ENCODE data around the gene CDC42EP5. TPM values are rescaled to one million over a fixed set of nuclear protein-coding genes. Genes with fewer than 3 reads are reported as not detected.
"Not testable (repeated sequence)": the region's sequence is repeated elsewhere in the genome, so short reads cannot be mapped to it uniquely, and the experiment has no call there.

CDC42EP5 gene
- total RNA-seq, 3 donors from 2014 or later (not counting 1 experiment from before 2014, with no cell fraction given): not detected

DNA sequence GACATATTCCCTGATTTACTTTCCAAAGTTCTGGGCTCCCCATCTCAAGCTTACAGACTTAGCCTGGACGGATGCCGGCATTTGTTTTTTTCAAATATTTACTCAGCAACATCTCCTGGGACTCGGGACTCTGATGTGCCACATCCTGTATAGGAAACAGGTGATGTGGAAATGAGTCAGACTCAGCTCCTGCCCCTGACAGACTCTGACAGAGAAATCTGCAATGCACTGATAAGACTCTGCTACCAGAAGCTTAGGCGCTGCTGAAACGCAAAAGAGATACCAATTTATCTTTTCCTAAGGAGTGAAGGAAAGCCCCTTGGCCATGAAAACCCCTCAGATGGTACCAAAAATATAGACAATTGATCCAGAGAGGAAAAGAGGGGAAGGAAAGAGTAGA is 45.7 kb upstream of the CDC42EP5 start:
- Histone ChIP-seq H3K4me3 (ENCODE audit: low read length) (no peak overlapping the region), H3K4me1 (ENCODE audit: control insufficient read depth, insufficient read depth, low read length) (peaks cover 32% of the 10 kb centered on the region), H3K36me3 (ENCODE audit: control insufficient read depth, insufficient read depth, low read length) (no peaks in the 10 kb centered on the region), H3K27me3 (ENCODE audit: control insufficient read depth, insufficient read depth, low read length) (peaks cover 12% of the 10 kb centered on the region), H3K9me3 (ENCODE audit: control insufficient read depth, insufficient read depth, low read length) (no peaks in the 10 kb centered on the region), H3K27ac (ENCODE audit: low read length) (no peak overlapping the region)
- Mint-ChIP-seq H3K4me3 (peak overlapping the region; percentile 17), H3K9me3 (peaks cover 0 to 2% of the 10 kb centered on the region in 2 donors), H3K4me1 (peaks cover 43 to 46% of the 10 kb centered on the region in 2 donors), H3K27me3 (ENCODE audit: low read depth in 2 of 2) (peaks cover 46 to 73% of the 10 kb centered on the region in 2 donors), H3K36me3 (peaks cover 6% of the 10 kb centered on the region), H3K27ac (no peak overlapping the region)
- intact Hi-C loops (cut with micrococcal nuclease): loop anchor here (5.0 kb wide), 1 partner anchor 33 kb away; no protein-coding TSS in a partner anchor
- ATAC-seq (peak in 1 of 3 donors; percentile 20), DNase-seq (no peak)
- TF ChIP-seq, protein P1, sequence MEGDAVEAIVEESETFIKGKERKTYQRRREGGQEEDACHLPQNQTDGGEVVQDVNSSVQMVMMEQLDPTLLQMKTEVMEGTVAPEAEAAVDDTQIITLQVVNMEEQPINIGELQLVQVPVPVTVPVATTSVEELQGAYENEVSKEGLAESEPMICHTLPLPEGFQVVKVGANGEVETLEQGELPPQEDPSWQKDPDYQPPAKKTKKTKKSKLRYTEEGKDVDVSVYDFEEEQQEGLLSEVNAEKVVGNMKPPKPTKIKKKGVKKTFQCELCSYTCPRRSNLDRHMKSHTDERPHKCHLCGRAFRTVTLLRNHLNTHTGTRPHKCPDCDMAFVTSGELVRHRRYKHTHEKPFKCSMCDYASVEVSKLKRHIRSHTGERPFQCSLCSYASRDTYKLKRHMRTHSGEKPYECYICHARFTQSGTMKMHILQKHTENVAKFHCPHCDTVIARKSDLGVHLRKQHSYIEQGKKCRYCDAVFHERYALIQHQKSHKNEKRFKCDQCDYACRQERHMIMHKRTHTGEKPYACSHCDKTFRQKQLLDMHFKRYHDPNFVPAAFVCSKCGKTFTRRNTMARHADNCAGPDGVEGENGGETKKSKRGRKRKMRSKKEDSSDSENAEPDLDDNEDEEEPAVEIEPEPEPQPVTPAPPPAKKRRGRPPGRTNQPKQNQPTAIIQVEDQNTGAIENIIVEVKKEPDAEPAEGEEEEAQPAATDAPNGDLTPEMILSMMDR (IDR thresholded peaks at IDR 0.05): no peak
- WGBS (ENCODE audit: insufficient coverage): 2% methylated on average over 5 of the region's 5 CpGs

DNA sequence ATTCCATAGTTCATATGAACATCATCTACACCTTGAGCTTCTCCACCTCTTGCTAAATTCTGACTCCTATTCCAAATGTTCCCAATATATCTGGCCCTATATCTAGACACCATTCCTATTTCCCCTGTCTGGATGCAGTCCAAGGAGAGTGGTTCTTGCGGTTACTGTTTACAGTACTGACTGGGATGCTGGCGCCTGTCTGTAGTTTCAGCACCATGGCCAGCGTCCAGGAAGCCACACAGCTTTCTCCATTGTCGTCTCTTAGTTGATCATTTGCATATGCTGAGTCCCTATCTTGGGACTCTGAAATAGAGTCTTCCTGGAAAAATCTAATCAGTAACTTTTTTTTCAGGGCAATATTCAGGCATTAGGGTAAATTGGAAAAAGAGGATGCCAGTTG is 44.4 kb upstream of the CDC42EP5 start:
- peak; percentile 63 to 88 (median 83) for ATAC-seq
- no peak overlapping the region for H3K27ac Mint-ChIP-seq

DNA sequence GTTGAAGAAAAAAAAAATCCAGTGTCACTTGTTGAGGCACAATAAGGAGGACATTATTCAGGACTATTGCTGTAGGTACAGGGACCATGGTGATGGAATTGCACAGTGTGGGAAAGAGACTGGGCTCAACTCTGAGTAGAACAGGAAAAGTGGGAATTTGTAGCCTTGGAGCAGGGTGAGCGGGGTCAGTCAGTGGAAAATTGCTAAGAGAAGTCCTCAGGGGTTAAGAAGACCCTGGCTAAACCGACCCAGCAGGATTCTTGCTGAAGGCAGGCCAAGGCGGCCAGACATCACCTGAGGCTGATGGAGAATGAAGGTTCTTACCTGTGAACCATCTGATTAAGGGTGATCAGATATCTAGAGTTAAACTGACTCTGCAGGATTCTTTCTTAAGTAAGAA is 42.1 kb upstream of the CDC42EP5 start:
- Histone ChIP-seq H3K27ac (ENCODE audit: low read length) (no peak overlapping the region), H3K36me3 (ENCODE audit: control insufficient read depth, insufficient read depth, low read length) (no peaks in the 10 kb centered on the region), H3K9me3 (ENCODE audit: control insufficient read depth, insufficient read depth, low read length) (no peaks in the 10 kb centered on the region), H3K4me3 (ENCODE audit: low read length) (no peak overlapping the region), H3K27me3 (ENCODE audit: control insufficient read depth, insufficient read depth, low read length) (peaks cover 7% of the 10 kb centered on the region), H3K4me1 (ENCODE audit: control insufficient read depth, insufficient read depth, low read length) (no peaks in the 10 kb centered on the region)
- Mint-ChIP-seq H3K4me3 (no peak overlapping the region), H3K27ac (no peak overlapping the region), H3K4me1 (peaks cover 11 to 14% of the 10 kb centered on the region in 2 donors), H3K27me3 (ENCODE audit: low read depth in 2 of 2) (peaks cover 29 to 47% of the 10 kb centered on the region in 2 donors), H3K9me3 (peaks cover 0 to 2% of the 10 kb centered on the region in 2 donors), H3K36me3 (peaks cover 6% of the 10 kb centered on the region)
- no peak for ATAC-seq
- intact Hi-C loops (cut with micrococcal nuclease): loop anchor here (5.0 kb wide), 1 partner anchor 37 kb away; no protein-coding TSS in a partner anchor
- TF ChIP-seq, protein P1 (IDR thresholded peaks at IDR 0.05): no peak
- 74% methylated on average over 3 of the region's 3 CpGs for WGBS (ENCODE audit: insufficient coverage)
- DNase-seq: no peak

More for the DNA sequence above, 44.4 kb upstream of the CDC42EP5 start:
- TF ChIP-seq, protein P1 (IDR thresholded peaks at IDR 0.05): no peak
- WGBS (ENCODE audit: insufficient coverage): 1% methylated on average over 4 of the region's 4 CpGs
- intact Hi-C loops (cut with micrococcal nuclease): loop anchor here (5.0 kb wide), 1 partner anchor 35 kb away; no protein-coding TSS in a partner anchor
- no peak overlapping the region for H3K4me3 Mint-ChIP-seq
- peak; percentile 68 to 79 for DNase-seq
- no peak overlapping the region for H3K4me3 ChIP-seq (ENCODE audit: low read length)
- H3K27ac ChIP-seq (ENCODE audit: low read length): no peak overlapping the region
- peaks cover 12% of the 10 kb centered on the region for H3K27me3 ChIP-seq (ENCODE audit: control insufficient read depth, insufficient read depth, low read length)
- H3K4me1 Mint-ChIP-seq: peaks cover 31 to 33% of the 10 kb centered on the region in 2 donors
- H3K36me3 Mint-ChIP-seq: peaks cover 6% of the 10 kb centered on the region
- peaks cover 48 to 69% of the 10 kb centered on the region in 2 donors for H3K27me3 Mint-ChIP-seq (ENCODE audit: low read depth in 2 of 2)
- peaks cover 0 to 2% of the 10 kb centered on the region in 2 donors for H3K9me3 Mint-ChIP-seq
- no peaks in the 10 kb centered on the region for H3K36me3 ChIP-seq (ENCODE audit: control insufficient read depth, insufficient read depth, low read length)
- no peaks in the 10 kb centered on the region for H3K9me3 ChIP-seq (ENCODE audit: control insufficient read depth, insufficient read depth, low read length)
- H3K4me1 ChIP-seq (ENCODE audit: control insufficient read depth, insufficient read depth, low read length): peaks cover 19% of the 10 kb centered on the region

DNA sequence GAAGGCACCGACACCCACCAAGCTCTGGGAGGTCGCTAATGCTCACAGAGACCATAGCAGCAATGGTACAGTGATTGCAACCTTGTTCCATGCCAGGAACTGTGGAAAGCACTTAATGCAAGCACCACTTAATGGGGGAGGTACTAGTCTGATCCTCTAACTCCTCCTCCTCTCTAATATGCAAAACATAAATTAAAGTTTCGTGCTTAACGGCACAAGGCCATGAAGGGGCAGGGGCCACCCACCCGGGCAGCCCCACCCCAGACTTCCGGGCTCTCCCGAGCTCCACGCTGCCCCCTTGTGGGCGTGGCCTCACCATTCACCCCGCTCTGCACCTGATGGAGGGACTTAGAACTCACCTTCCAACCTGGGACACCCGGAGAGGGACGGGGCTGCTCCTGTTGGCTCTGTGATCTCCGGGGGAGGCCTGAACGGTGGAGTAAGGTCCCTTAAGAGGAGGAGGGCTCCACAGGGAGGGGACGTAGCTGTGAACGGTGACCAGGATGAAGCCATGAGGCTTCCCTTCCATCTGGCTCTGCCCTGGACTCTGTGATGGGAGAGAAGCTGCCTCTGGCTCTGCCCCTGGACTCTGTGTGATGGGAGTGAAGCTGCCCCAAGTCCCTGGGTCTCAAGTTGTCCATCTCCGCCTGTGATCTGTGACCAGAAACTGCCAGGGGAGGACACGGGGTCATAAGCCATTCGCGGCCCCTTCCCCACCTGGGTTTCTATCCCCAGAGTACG is 36.3 kb upstream of the CDC42EP5 start:
- intact Hi-C loops (cut with micrococcal nuclease); H3K9me3 Mint-ChIP-seq; H3K27me3 ChIP-seq (ENCODE audit: control insufficient read depth, insufficient read depth, low read length); H3K4me3 ChIP-seq (ENCODE audit: low read length); DNase-seq; H3K27ac ChIP-seq (ENCODE audit: low read length); H3K27me3 Mint-ChIP-seq (ENCODE audit: low read depth in 2 of 2); H3K36me3 ChIP-seq (ENCODE audit: control insufficient read depth, insufficient read depth, low read length); H3K36me3 Mint-ChIP-seq; H3K9me3 ChIP-seq (ENCODE audit: control insufficient read depth, insufficient read depth, low read length); H3K27ac Mint-ChIP-seq: not testable (repeated sequence)
- WGBS (ENCODE audit: insufficient coverage): 36% methylated on average over 5 of the region's 21 CpGs
- peaks cover 46% of the 10 kb centered on the region for H3K4me1 ChIP-seq (ENCODE audit: control insufficient read depth, insufficient read depth, low read length)
- Mint-ChIP-seq H3K4me3 (peak overlapping the region; percentile 65), H3K4me1 (peaks cover 42 to 45% of the 10 kb centered on the region in 2 donors)
- peak; percentile 40 to 58 (median 43) for ATAC-seq

DNA sequence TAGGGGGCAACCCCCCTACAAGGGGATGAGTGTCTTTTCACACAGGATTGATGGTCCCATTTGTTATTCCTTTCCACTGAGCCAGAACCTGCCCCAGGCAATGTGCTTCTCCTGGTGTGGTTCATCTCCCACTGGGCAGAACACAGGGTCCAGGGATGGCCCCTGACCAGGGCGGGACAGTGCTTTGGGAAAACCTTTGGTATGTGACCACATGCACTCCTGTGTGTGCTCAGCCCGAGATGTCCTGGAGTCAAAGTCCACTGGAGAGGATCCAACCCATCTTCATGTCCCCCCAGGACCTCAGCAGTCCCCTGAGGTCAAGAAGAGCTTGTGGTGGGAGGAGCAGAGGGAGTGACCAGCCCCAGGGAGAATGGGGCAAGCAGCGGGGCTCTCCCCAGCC is 35.4 kb upstream of the CDC42EP5 start:
- H3K27me3 ChIP-seq (ENCODE audit: control insufficient read depth, insufficient read depth, low read length); H3K9me3 ChIP-seq (ENCODE audit: control insufficient read depth, insufficient read depth, low read length); H3K36me3 ChIP-seq (ENCODE audit: control insufficient read depth, insufficient read depth, low read length); H3K4me3 ChIP-seq (ENCODE audit: low read length); H3K27ac ChIP-seq (ENCODE audit: low read length); intact Hi-C loops (cut with micrococcal nuclease); H3K4me3 Mint-ChIP-seq; ATAC-seq; H3K9me3 Mint-ChIP-seq; H3K36me3 Mint-ChIP-seq; DNase-seq; H3K27me3 Mint-ChIP-seq (ENCODE audit: low read depth in 2 of 2): not testable (repeated sequence)
- WGBS (ENCODE audit: insufficient coverage): 100% methylated on average over 1 of the region's 3 CpGs
- peak overlapping the region in 1 of 2 donors; percentile 87 for H3K27ac Mint-ChIP-seq
- peaks cover 47% of the 10 kb centered on the region for H3K4me1 ChIP-seq (ENCODE audit: control insufficient read depth, insufficient read depth, low read length)
- H3K4me1 Mint-ChIP-seq: peaks cover 42 to 48% of the 10 kb centered on the region in 2 donors
